ENCODE data around the gene DHX58.
A peak's percentile ranks its signal among the peaks of the same experiment; 100 is the strongest.

DHX58 gene

GRCh38 chr17:42051645-42052044 is 60.9 kb downstream of the DHX58 start:
- Mint-ChIP-seq H3K27ac (no peak overlapping the region), H3K4me3 (peak overlapping the region; percentile 50 to 85), H3K27me3 (peaks cover 42 to 64% of the 10 kb centered on the region in 2 donors), H3K9me3 (no peaks in the 10 kb centered on the region), H3K36me3 (peaks cover 0 to 4% of the 10 kb centered on the region in 2 donors), H3K4me1 (peaks cover 7% of the 10 kb centered on the region in 2 donors)
- DNase-seq = no peak
- ATAC-seq (replicated peaks) = no peak

Measured in stimulated activated naive B cell treated with anti-CD40 and anti-IgM and Interleukin-4, amounts not matched to agents 10 μg/mL and 1 μg/mL and 100 μg/mL, for 72 hours (primary cell).